MCF 10A (cell line): ENCODE measurements around the gene ITGB5. TPM values are rescaled to one million over a fixed set of nuclear protein-coding genes. Genes with fewer than 3 reads are reported as not detected.

ENCODE experiments used
- BruUV-seq: library from RNA; stranded (reverse); fragments of 400-500 nt; replicated peaks from 2 replicates; lab custom pipeline; 2021; lab: Mats Ljungman, UMichigan
- CTCF ChIA-PET: fragments of 300-600 bp; sonication (Branson Sonifier 250); formaldehyde crosslinking; extraction: SDS; loops from one replicate; lab custom pipeline; 2021; ENCODE audit warnings: antibody characterized with exemption, inconsistent platforms; lab: Yijun Ruan, JAX
- POLR2A ChIA-PET: fragments of 300-600, 350-650 bp; sonication (Branson Sonifier 250); formaldehyde crosslinking; extraction: SDS; loops from one replicate; lab custom pipeline; 2020; ENCODE audit warnings: antibody characterized with exemption, inconsistent platforms; lab: Yijun Ruan, JAX
- DNase-seq: peaks from one replicate; pipeline ENCODE4 v3.0.0-alpha.2; 2018; ENCODE audit not compliant: unreplicated experiment
- H3K27ac Mint-ChIP-seq: one replicate; pipeline ENCODE4 v1.8.0; 2022; ENCODE audit warnings: mild to moderate bottlenecking, low read depth, mixed read lengths; ENCODE audit not compliant: unreplicated experiment
- H3K27me3 Mint-ChIP-seq: one replicate; pipeline ENCODE4 v1.8.0; 2022; ENCODE audit warnings: mixed read lengths; ENCODE audit not compliant: insufficient read depth, unreplicated experiment
- H3K36me3 Mint-ChIP-seq: one replicate; pipeline ENCODE4 v1.8.0; 2022; ENCODE audit warnings: mild to moderate bottlenecking, moderate library complexity, mixed read lengths; ENCODE audit not compliant: insufficient read depth, unreplicated experiment
- H3K4me1 Mint-ChIP-seq: one replicate; pipeline ENCODE4 v1.8.0; 2022; ENCODE audit warnings: mixed read lengths; ENCODE audit not compliant: insufficient read depth, unreplicated experiment
- H3K4me3 Mint-ChIP-seq: one replicate; pipeline ENCODE4 v1.8.0; 2022; ENCODE audit warnings: mild to moderate bottlenecking, moderate library complexity, mixed read lengths; ENCODE audit not compliant: unreplicated experiment
- H3K9me3 Mint-ChIP-seq: one replicate; pipeline ENCODE4 v1.8.0; 2022; ENCODE audit warnings: mixed read lengths; ENCODE audit not compliant: unreplicated experiment
- CTCF ChIP-seq: fragments of 200-600 bp; IDR thresholded peaks from one replicate; pipeline ENCODE4 v1.8.0; 2022; ENCODE audit warnings: antibody characterized with exemption, mild to moderate bottlenecking; ENCODE audit not compliant: unreplicated experiment
- intact Hi-C: fragments of 100-400 bp; cut with micrococcal nuclease; formaldehyde crosslinking; loops from 2 replicates; pipeline ENCODE4 v1.14.1; 2022
- total RNA-seq: library from RNA; stranded (reverse); gene quantifications from 2 replicates; pipeline ENCODE4 v1.2.3, GENCODE V29; 2022

ITGB5 gene
- total RNA-seq, 1 experiment from 2014 or later = 101 TPM

DNA sequence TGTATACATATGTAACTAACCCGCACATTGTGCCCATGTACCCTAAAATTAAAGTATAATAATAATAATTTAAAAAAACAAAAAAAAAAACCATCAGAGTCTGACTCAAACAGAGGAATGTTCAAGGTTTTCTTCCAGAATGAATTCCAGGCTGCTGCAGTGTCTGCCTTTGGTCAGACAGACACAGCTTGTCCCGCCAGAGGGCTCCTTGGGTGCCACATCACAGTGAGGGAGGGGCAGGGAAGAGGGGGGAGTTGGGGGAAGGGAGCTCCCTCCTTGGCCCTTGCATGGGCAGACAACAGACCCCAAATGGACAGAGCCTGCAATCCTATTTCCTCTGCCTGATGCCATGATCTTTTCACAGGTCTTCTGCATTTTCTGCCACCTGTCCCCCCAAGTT lies 36.5 kb downstream of the ITGB5 start:
- H3K4me3 Mint-ChIP-seq = no peak overlapping the region
- no peaks in the 10 kb centered on the region for H3K27me3 Mint-ChIP-seq
- TF ChIP-seq CTCF = no peak
- ChIA-PET CTCF (interaction anchor here (0.7 kb wide), 1 partner anchor 90 kb away, joined by 3 read pairs; no protein-coding TSS in a partner anchor), POLR2A (interaction anchor here (1.4 kb wide), 1 partner anchor 13 kb away, joined by 3 read pairs; no protein-coding TSS in a partner anchor)
- H3K36me3 Mint-ChIP-seq = peaks cover 36% of the 10 kb centered on the region
- no peak for DNase-seq
- H3K9me3 Mint-ChIP-seq = no peaks in the 10 kb centered on the region
- intact Hi-C loops = no loop called here
- H3K27ac Mint-ChIP-seq = peak overlapping the region; percentile 70
- peaks cover 13% of the 10 kb centered on the region for H3K4me1 Mint-ChIP-seq
- no TSS peak for BruUV-seq

GRCh38 chr3:124850212-124850611 lies 37.0 kb downstream of the ITGB5 start:
- no peak for DNase-seq
- no TSS peak for BruUV-seq
- Mint-ChIP-seq H3K27me3 (no peaks in the 10 kb centered on the region), H3K4me1 (peaks cover 17% of the 10 kb centered on the region), H3K4me3 (no peak overlapping the region), H3K36me3 (peaks cover 32% of the 10 kb centered on the region), H3K9me3 (no peaks in the 10 kb centered on the region), H3K27ac (no peak overlapping the region)
- no peak for TF ChIP-seq CTCF
- intact Hi-C loops = no loop called here
- POLR2A ChIA-PET = interaction anchor here (0.6 to 1.4 kb wide), 2 partner anchors 13 to 704 kb away, joined by 3 read pairs; no protein-coding TSS in a partner anchor
- CTCF ChIA-PET = interaction anchor here (1.2 kb wide), 1 partner anchor 51 kb away, joined by 4 read pairs; no protein-coding TSS in a partner anchor

GRCh38 chr3:124848300-124848699 lies 38.9 kb downstream of the ITGB5 start:
- H3K4me1 Mint-ChIP-seq = peaks cover 19% of the 10 kb centered on the region
- CTCF ChIA-PET = interaction anchor here (0.6 to 0.8 kb wide), 2 partner anchors 12 to 24 kb away, joined by 3 read pairs; no protein-coding TSS in a partner anchor
- H3K27me3 Mint-ChIP-seq = no peaks in the 10 kb centered on the region
- peaks cover 32% of the 10 kb centered on the region for H3K36me3 Mint-ChIP-seq
- BruUV-seq = no TSS peak
- no peaks in the 10 kb centered on the region for H3K9me3 Mint-ChIP-seq
- no peak for TF ChIP-seq CTCF
- no peak overlapping the region for H3K27ac Mint-ChIP-seq
- H3K4me3 Mint-ChIP-seq = no peak overlapping the region
- intact Hi-C loops = loop anchor here (5.0 kb wide), 1 partner anchor 56 kb away; no protein-coding TSS in a partner anchor
- DNase-seq = no peak
- POLR2A ChIA-PET = interaction anchor here (0.7 kb wide), 1 partner anchor 49 kb away, joined by 3 read pairs; no protein-coding TSS in a partner anchor

- CTCF ChIA-PET = interaction anchor here (0.8 kb wide), 1 partner anchor 12 kb away, joined by 3 read pairs; no protein-coding TSS in a partner anchor
- POLR2A ChIA-PET = interaction anchor here (0.7 kb wide), 1 partner anchor 49 kb away, joined by 3 read pairs; no protein-coding TSS in a partner anchor
- BruUV-seq = no TSS peak
- TF ChIP-seq CTCF = no peak
- H3K36me3 Mint-ChIP-seq = peaks cover 32% of the 10 kb centered on the region
- no peaks in the 10 kb centered on the region for H3K9me3 Mint-ChIP-seq
- DNase-seq = no peak
- no peak overlapping the region for H3K4me3 Mint-ChIP-seq
- intact Hi-C loops = loop anchor here (5.0 kb wide), 1 partner anchor 56 kb away; no protein-coding TSS in a partner anchor
- no peak overlapping the region for H3K27ac Mint-ChIP-seq
- H3K27me3 Mint-ChIP-seq = no peaks in the 10 kb centered on the region
- H3K4me1 Mint-ChIP-seq = peaks cover 19% of the 10 kb centered on the region
Observed at GRCh38 chr3:124847863-124848262, 39.3 kb downstream of the ITGB5 start.
